Cardiac muscle cell (in vitro differentiated cells and primary cell): Measurements from ENCODE around the gene ACSM4. TPM values are rescaled to one million over a fixed set of nuclear protein-coding genes. Genes with fewer than 3 reads are reported as not detected.

Experiments
- DNase-seq, 2 donors: peaks; one replicate each; pipeline versions ENCODE4 v3.0.0 to v3.0.0-alpha.2; 2010 to 2017; ENCODE audit warnings: low read depth in 1 of 2, low spot score in 1 of 2
- H3K27ac ChIP-seq: fragments of 200-600 bp; sonication (generic); 2 replicates; pipeline ENCODE4 v1.5.1; 2016
- H3K27me3 ChIP-seq: fragments of 200-600 bp; sonication (generic); 2 replicates; pipeline ENCODE4 v1.6.0; 2016; ENCODE audit warnings: control low read depth
- H3K36me3 ChIP-seq: fragments of 200-600 bp; sonication (generic); 2 replicates; pipeline ENCODE4 v1.5.1; 2016; ENCODE audit warnings: control low read depth
- H3K4me1 ChIP-seq: fragments of 200-600 bp; sonication (generic); 2 replicates; pipeline ENCODE4 v1.8.1; 2017; ENCODE audit warnings: low read depth, mild to moderate bottlenecking, mixed run types
- H3K4me3 ChIP-seq: fragments of 200-600 bp; sonication (generic); 2 replicates; pipeline ENCODE4 v1.5.1; 2016; ENCODE audit warnings: mild to moderate bottlenecking
- H3K9me3 ChIP-seq: fragments of 200-600 bp; sonication (generic); 2 replicates; pipeline ENCODE4 v1.5.1; 2017; ENCODE audit warnings: low read depth, mild to moderate bottlenecking, control low read depth
- polyA plus RNA-seq: library from polyadenylated mRNA; unstranded; fragments of >200 nt; fragmentation: Nextera tagmentation; extraction: Ambion mirVana; gene quantifications from 2 replicates; pipeline ENCODE4 v1.2.1, GENCODE V29; 2016
- total RNA-seq: library from RNA; depleted of rRNA; stranded (reverse); fragments of >200 nt; gene quantifications from 2 replicates; pipeline ENCODE4 v1.2.3, GENCODE V29; 2016
- TF ChIP-seq, protein P1 (sequence below): IDR thresholded peaks from 2 replicates; pipeline ENCODE4 v1.5.1; 2012; ENCODE audit warnings: low read depth, mild to moderate bottlenecking, low read length

Gene ACSM4
- total and polyA plus RNA-seq, 2 experiments from 2014 or later: not detected

GRCh38 chr12:7295529-7295928 is 8.3 kb upstream of the ACSM4 start:
- Histone ChIP-seq H3K27ac (no peak overlapping the region), H3K27me3 (no peaks in the 10 kb centered on the region), H3K9me3 (no peaks in the 10 kb centered on the region), H3K4me3 (no peak overlapping the region), H3K36me3 (no peaks in the 10 kb centered on the region), H3K4me1 (peaks cover 8% of the 10 kb centered on the region)
- TF ChIP-seq, protein P1, sequence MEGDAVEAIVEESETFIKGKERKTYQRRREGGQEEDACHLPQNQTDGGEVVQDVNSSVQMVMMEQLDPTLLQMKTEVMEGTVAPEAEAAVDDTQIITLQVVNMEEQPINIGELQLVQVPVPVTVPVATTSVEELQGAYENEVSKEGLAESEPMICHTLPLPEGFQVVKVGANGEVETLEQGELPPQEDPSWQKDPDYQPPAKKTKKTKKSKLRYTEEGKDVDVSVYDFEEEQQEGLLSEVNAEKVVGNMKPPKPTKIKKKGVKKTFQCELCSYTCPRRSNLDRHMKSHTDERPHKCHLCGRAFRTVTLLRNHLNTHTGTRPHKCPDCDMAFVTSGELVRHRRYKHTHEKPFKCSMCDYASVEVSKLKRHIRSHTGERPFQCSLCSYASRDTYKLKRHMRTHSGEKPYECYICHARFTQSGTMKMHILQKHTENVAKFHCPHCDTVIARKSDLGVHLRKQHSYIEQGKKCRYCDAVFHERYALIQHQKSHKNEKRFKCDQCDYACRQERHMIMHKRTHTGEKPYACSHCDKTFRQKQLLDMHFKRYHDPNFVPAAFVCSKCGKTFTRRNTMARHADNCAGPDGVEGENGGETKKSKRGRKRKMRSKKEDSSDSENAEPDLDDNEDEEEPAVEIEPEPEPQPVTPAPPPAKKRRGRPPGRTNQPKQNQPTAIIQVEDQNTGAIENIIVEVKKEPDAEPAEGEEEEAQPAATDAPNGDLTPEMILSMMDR: no peak
- no peak for DNase-seq

- Histone ChIP-seq H3K9me3 (no peaks in the 10 kb centered on the region), H3K27ac (no peak overlapping the region), H3K36me3 (no peaks in the 10 kb centered on the region), H3K27me3 (no peaks in the 10 kb centered on the region), H3K4me3 (no peak overlapping the region), H3K4me1 (peaks cover 8% of the 10 kb centered on the region)
- TF ChIP-seq, protein P1: no peak
- no peak for DNase-seq
These were observed 6.0 kb upstream of the ACSM4 start for GRCh38 chr12:7297865-7298264.

GRCh38 chr12:7302266-7302986 is 1.4 kb upstream of the ACSM4 start:
- no peak for DNase-seq
- Histone ChIP-seq H3K27ac (no peak overlapping the region), H3K27me3 (no peaks in the 10 kb centered on the region), H3K4me3 (no peak overlapping the region), H3K36me3 (no peaks in the 10 kb centered on the region), H3K9me3 (no peaks in the 10 kb centered on the region), H3K4me1 (peaks cover 6% of the 10 kb centered on the region)
- TF ChIP-seq, protein P1: no peak

GRCh38 chr12:7303230-7303629 is 642 bp upstream of the ACSM4 start:
- Histone ChIP-seq H3K9me3 (no peaks in the 10 kb centered on the region), H3K4me3 (no peak overlapping the region), H3K36me3 (no peaks in the 10 kb centered on the region), H3K4me1 (peaks cover 6% of the 10 kb centered on the region), H3K27me3 (no peaks in the 10 kb centered on the region), H3K27ac (no peak overlapping the region)
- DNase-seq: peak in 1 of 2 donors; percentile 3
- TF ChIP-seq, protein P1: no peak

- Histone ChIP-seq H3K4me1 (peaks cover 6% of the 10 kb centered on the region), H3K36me3 (no peaks in the 10 kb centered on the region), H3K9me3 (no peaks in the 10 kb centered on the region), H3K27ac (no peak overlapping the region), H3K4me3 (no peak overlapping the region), H3K27me3 (no peaks in the 10 kb centered on the region)
- TF ChIP-seq, protein P1: no peak
- DNase-seq: peak in 1 of 2 donors; percentile 0
These were observed 584 bp downstream of the ACSM4 start for GRCh38 chr12:7304456-7304855.
